HEK293 (cell line): Measurements from ENCODE around the gene ARF3.

Experiments
- CTCF ChIA-PET: fragments of 350-600 bp; formaldehyde crosslinking; extraction: SDS; loops from one replicate; lab custom pipeline; 2021; ENCODE audit warnings: antibody characterized with exemption; lab: Yijun Ruan, JAX
- POLR2A ChIA-PET: fragments of 300-600 bp; formaldehyde crosslinking; extraction: SDS; loops from one replicate; lab custom pipeline; 2020; ENCODE audit warnings: antibody characterized with exemption, inconsistent platforms; lab: Yijun Ruan, JAX
- H3K27ac ChIP-seq: fragments of 200-500 bp; sonication (Bioruptor generic); 2 replicates; pipeline ENCODE4 v1.5.1; 2014; ENCODE audit warnings: low read depth, low read length, control low read depth, inconsistent platforms; ENCODE audit errors: extremely low read depth
- H3K36me3 ChIP-seq, 2 experiments: fragments of 200-500 bp in 1 of 2; sonication (Bioruptor generic) in 1 of 2; 1 replicate in 1 of 2; 2 replicates in 1 of 2; pipeline ENCODE4 v1.5.1; 2014 to 2017; ENCODE audit warnings: inconsistent platforms in 2 of 2, low read length in 2 of 2; ENCODE audit not compliant: control insufficient read depth in 2 of 2, insufficient read depth in 1 of 2
- H3K4me1 ChIP-seq: fragments of 200-500 bp; sonication (Bioruptor generic); 2 replicates; pipeline ENCODE4 v1.5.1; 2014; ENCODE audit warnings: mild to moderate bottlenecking, low read length, inconsistent platforms; ENCODE audit not compliant: control insufficient read depth, insufficient read depth
- H3K4me3 ChIP-seq: 2 replicates; pipeline ENCODE4 v1.5.1; 2011; ENCODE audit warnings: low read depth, mild to moderate bottlenecking, control low read depth, low read length, moderate library complexity
- H3K9me3 ChIP-seq: fragments of 200-500 bp; sonication (Bioruptor generic); 2 replicates; pipeline ENCODE4 v1.5.1; 2014; ENCODE audit warnings: low read depth, low read length, inconsistent platforms; ENCODE audit not compliant: control insufficient read depth, insufficient read depth
- RBAK ChIP-seq: fragments of 450-650 bp; formaldehyde crosslinking; IDR thresholded peaks from 2 replicates; pipeline ENCODE4 v1.5.1; 2016; ENCODE audit warnings: missing biosample characterization, missing genetic modification characterization
- SP3 ChIP-seq: fragments of 450-650 bp; formaldehyde crosslinking; IDR thresholded peaks from 2 replicates; pipeline ENCODE4 v1.5.1; 2016; ENCODE audit warnings: missing biosample characterization, missing genetic modification characterization
- TSHZ1 ChIP-seq: fragments of 450-650 bp; formaldehyde crosslinking; IDR thresholded peaks from 2 replicates; pipeline ENCODE4 v1.5.1; 2016; ENCODE audit warnings: missing biosample characterization, missing genetic modification characterization, borderline replicate concordance
- ZBTB44 ChIP-seq: fragments of 450-650 bp; IDR thresholded peaks from 2 replicates; pipeline ENCODE4 v1.5.1; 2018; ENCODE audit warnings: missing biosample characterization, mild to moderate bottlenecking, missing genetic modification characterization
- ZIC2 ChIP-seq: fragments of 450-650 bp; formaldehyde crosslinking; IDR thresholded peaks from 2 replicates; pipeline ENCODE4 v1.5.1; 2016; ENCODE audit warnings: missing biosample characterization, missing genetic modification characterization
- ZNF169 ChIP-seq: fragments of 450-650 bp; formaldehyde crosslinking; IDR thresholded peaks from 2 replicates; pipeline ENCODE4 v1.5.1; 2016; ENCODE audit warnings: missing biosample characterization, missing genetic modification characterization
- ZNF274 ChIP-seq, 2 experiments: fragments of 200-500 bp in 1 of 2; fragments of 450-650 bp in 1 of 2; sonication (Bioruptor generic) in 1 of 2; formaldehyde crosslinking in 1 of 2; IDR thresholded peaks; 2 replicates each; pipeline versions ENCODE4 v1.5.1 to v1.6.1; 2014 to 2016; ENCODE audit warnings: borderline replicate concordance in 1 of 2, inconsistent platforms in 1 of 2, low read length in 1 of 2, missing biosample characterization in 1 of 2, missing genetic modification characterization in 1 of 2
- ZNF391 ChIP-seq: fragments of 450-650 bp; formaldehyde crosslinking; IDR thresholded peaks from 2 replicates; pipeline ENCODE4 v1.5.1; 2016; ENCODE audit warnings: low read depth, missing biosample characterization, missing genetic modification characterization, borderline replicate concordance
- ZNF473 ChIP-seq: fragments of 450-650 bp; formaldehyde crosslinking; IDR thresholded peaks from 2 replicates; pipeline ENCODE4 v1.5.1; 2017; ENCODE audit warnings: missing biosample characterization, missing genetic modification characterization
- ZNF549 ChIP-seq: fragments of 450-650 bp; IDR thresholded peaks from 2 replicates; pipeline ENCODE4 v1.5.1; 2018; ENCODE audit warnings: missing biosample characterization, missing genetic modification characterization, mild to moderate bottlenecking, inconsistent platforms, moderate library complexity
- ZSCAN16 ChIP-seq: fragments of 450-650 bp; formaldehyde crosslinking; IDR thresholded peaks from 2 replicates; pipeline ENCODE4 v1.5.1; 2016; ENCODE audit warnings: missing biosample characterization, missing genetic modification characterization
- ZSCAN18 ChIP-seq: fragments of 450-650 bp; formaldehyde crosslinking; IDR thresholded peaks from 2 replicates; pipeline ENCODE4 v1.5.1; 2016; ENCODE audit warnings: missing biosample characterization, missing genetic modification characterization

ARF3 gene

GRCh38 chr12:48889679-48890078 is 67.6 kb downstream of the ARF3 start:
- Histone ChIP-seq H3K27ac (no peak overlapping the region), H3K9me3 (no peaks in the 10 kb centered on the region), H3K4me1 (no peaks in the 10 kb centered on the region), H3K4me3 (no peak overlapping the region), H3K36me3 (no peaks in the 10 kb centered on the region)
- no peak for TF ChIP-seq RBAK (tag by site-specific recombination)
- TF ChIP-seq ZSCAN18 (tag by site-specific recombination): no peak
- no peak for TF ChIP-seq ZNF274 (IDR thresholded peaks at IDR 0.05; ENCODE audit: low read length)
- no peak for TF ChIP-seq ZNF274 (tag by site-specific recombination; IDR thresholded peaks at IDR 0.05; ENCODE audit: borderline replicate concordance)
- TF ChIP-seq ZBTB44 (tag by site-specific recombination): no peak
- no peak for TF ChIP-seq ZNF391 (tag by site-specific recombination)
- TF ChIP-seq ZNF473: no peak
- TF ChIP-seq ZNF549 (tag by site-specific recombination): no peak
- TF ChIP-seq SP3 (tag by site-specific recombination): no peak
- TF ChIP-seq ZSCAN16: no peak
- no peak for TF ChIP-seq ZNF169
- TF ChIP-seq ZIC2: no peak
- no peak for TF ChIP-seq TSHZ1
- POLR2A ChIA-PET: interaction anchor here (0.5 to 3.7 kb wide), 4 partner anchors 24 to 144 kb away, joined by 3 to 48 read pairs (median 8); partner anchors contain the start of genes DDX23 and RND1
- CTCF ChIA-PET: interaction anchor here (0.5 to 4.4 kb wide), 20 partner anchors 10 to 808 kb away, joined by 3 to 301 read pairs (median 6); partner anchors contain the start of genes DDX23, RND1 and WNT1
